ENCODE results near the gene OTULINL. TPM values are rescaled to one million over a fixed set of nuclear protein-coding genes. Genes with fewer than 3 reads are reported as not detected.

The OTULINL gene
- polyA plus RNA-seq, 1 experiment = 2.6 TPM

DNA sequence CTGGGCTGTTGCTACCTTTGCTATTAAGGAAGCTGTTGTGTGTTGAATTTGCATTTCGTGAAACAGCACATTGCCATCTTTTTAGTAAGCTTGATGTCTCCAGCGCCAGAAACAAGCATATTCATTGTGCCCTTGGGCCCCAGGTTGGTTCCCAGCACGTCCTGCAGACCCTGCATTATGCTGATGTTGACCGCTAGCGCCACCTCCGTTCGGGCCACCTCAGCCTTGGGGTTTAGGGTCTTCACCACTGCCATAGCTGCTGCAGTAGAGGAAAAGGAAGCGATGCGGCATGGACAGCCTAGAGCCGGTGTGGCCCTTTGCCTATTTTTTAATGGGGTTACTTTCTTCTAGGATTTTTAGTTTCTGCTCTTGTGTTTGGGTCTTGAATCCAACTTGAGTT lies 59.2 kb downstream of the OTULINL start:
- no peak for DNase-seq (ENCODE audit: low read depth)
- no peaks in the 10 kb centered on the region for H3K36me3 ChIP-seq (ENCODE audit: control insufficient read depth, insufficient read depth, low read length)
- H3K4me3 ChIP-seq (ENCODE audit: low read depth, low read length) = no peak overlapping the region
- H3K27me3 ChIP-seq (ENCODE audit: control insufficient read depth, insufficient read depth, low read length) = peaks cover 9% of the 10 kb centered on the region
- POLR2A ChIA-PET = interaction anchor here (0.6 kb wide), 1 partner anchor 654 kb away, joined by 5 read pairs; no protein-coding TSS in a partner anchor
- TF ChIP-seq, protein P1, sequence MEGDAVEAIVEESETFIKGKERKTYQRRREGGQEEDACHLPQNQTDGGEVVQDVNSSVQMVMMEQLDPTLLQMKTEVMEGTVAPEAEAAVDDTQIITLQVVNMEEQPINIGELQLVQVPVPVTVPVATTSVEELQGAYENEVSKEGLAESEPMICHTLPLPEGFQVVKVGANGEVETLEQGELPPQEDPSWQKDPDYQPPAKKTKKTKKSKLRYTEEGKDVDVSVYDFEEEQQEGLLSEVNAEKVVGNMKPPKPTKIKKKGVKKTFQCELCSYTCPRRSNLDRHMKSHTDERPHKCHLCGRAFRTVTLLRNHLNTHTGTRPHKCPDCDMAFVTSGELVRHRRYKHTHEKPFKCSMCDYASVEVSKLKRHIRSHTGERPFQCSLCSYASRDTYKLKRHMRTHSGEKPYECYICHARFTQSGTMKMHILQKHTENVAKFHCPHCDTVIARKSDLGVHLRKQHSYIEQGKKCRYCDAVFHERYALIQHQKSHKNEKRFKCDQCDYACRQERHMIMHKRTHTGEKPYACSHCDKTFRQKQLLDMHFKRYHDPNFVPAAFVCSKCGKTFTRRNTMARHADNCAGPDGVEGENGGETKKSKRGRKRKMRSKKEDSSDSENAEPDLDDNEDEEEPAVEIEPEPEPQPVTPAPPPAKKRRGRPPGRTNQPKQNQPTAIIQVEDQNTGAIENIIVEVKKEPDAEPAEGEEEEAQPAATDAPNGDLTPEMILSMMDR (IDR thresholded peaks at IDR 0.05; ENCODE audit: insufficient read depth, low read depth, low read length) = no peak
- CTCF ChIA-PET = interaction anchor here (1.0 to 2.8 kb wide), 4 partner anchors 8 to 664 kb away, joined by 3 to 19 read pairs (median 3); no protein-coding TSS in a partner anchor

DNA sequence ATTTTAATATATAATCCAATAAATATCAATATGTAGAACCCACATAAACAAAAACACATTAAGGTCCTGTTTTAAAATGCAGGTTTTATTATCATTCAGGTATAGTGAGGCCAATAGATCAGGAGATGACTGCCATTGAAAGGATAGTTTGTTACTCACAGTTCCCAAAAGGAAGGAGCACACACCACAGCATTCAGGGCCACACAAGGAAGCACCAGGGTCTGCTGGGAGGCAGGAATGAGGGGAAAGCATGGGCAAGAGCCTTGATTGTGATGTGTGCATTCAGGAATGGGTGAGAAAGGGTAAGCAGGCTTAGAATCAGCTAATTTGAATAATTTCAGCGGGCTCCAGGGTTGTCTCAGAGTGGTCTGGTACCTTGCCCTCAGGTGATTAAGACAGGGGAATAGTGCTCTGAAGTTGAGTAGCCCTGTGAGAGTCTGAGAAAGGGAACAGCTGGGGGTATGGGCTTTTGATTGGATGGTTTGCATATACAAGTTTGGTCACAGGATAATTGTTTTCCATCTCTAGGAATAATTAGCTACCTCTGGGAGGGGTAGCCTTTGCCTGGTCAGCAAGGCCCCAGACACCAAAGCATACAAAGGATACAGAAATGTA lies 63.1 kb downstream of the OTULINL start:
- DNase-seq (ENCODE audit: low read depth) = no peak
- H3K36me3 ChIP-seq (ENCODE audit: control insufficient read depth, insufficient read depth, low read length) = no peaks in the 10 kb centered on the region
- TF ChIP-seq, protein P1 (IDR thresholded peaks at IDR 0.05; ENCODE audit: insufficient read depth, low read depth, low read length) = no peak
- no peak overlapping the region for H3K4me3 ChIP-seq (ENCODE audit: low read depth, low read length)
- POLR2A ChIA-PET = interaction anchor here (0.6 kb wide), 1 partner anchor 277 kb away, joined by 3 read pairs; no protein-coding TSS in a partner anchor
- CTCF ChIA-PET = interaction anchor here (0.6 to 1.9 kb wide), 3 partner anchors 230 to 667 kb away, joined by 3 to 5 read pairs (median 4); no protein-coding TSS in a partner anchor
- peaks cover 12% of the 10 kb centered on the region for H3K27me3 ChIP-seq (ENCODE audit: control insufficient read depth, insufficient read depth, low read length)

DNA sequence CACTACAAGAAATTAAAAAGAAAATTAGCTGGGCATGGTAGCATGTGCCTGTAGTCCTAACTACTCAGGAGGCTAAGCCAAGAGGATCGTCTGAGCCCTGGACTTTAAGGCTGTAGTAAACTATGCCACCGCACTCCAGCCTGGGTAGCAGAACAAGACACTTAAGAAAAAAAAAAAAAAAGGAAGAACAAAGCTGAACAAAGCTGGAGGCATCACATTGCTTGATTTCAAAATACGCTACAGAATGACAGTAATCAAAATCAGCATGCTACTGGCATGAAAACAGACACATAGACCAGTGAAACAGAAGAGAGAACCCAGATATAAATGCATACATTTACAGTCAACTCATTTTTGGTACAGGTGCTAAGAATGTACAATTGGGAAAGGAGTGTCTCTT lies 68.5 kb downstream of the OTULINL start:
- Histone ChIP-seq H3K4me3 (ENCODE audit: low read depth, low read length) (no peak overlapping the region), H3K36me3 (ENCODE audit: control insufficient read depth, insufficient read depth, low read length) (no peaks in the 10 kb centered on the region), H3K27me3 (ENCODE audit: control insufficient read depth, insufficient read depth, low read length) (peaks cover 5% of the 10 kb centered on the region)
- CTCF ChIA-PET = interaction anchor here (0.6 to 3.6 kb wide), 6 partner anchors 10 to 673 kb away, joined by 3 to 41 read pairs (median 4); no protein-coding TSS in a partner anchor
- no peak for DNase-seq (ENCODE audit: low read depth)
- POLR2A ChIA-PET = no interaction called here
- TF ChIP-seq, protein P1 (IDR thresholded peaks at IDR 0.05; ENCODE audit: insufficient read depth, low read depth, low read length) = no peak

DNA sequence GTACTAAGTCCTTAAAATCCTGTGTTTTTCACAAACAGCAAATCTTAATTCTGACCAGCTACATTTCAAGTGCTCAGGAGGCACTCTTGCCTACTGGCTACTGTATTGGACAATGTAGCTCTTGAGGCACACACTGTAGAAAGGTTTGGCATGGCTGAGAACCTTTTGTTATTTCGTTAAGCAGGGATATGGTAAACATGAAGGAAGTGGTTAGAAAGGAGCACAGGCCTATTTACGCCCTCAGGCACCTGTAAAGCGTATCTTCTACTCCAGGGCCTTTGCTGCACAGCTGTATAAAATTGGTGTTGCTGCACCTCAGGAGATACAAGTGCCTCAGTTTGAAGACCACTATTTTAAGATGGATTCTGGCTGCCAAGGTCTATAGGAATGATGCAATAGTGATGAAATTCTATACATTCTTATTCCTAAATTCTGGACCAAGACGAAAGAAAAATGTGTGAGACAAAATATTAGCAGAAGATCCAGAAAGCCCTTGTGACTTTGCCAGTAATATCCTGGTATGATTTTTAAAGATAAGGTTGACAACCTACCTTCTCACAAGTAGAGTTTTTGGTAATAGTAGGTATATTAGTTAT lies 73.7 kb downstream of the OTULINL start:
- H3K4me3 ChIP-seq (ENCODE audit: low read depth, low read length) = no peak overlapping the region
- POLR2A ChIA-PET = no interaction called here
- DNase-seq (ENCODE audit: low read depth) = no peak
- CTCF ChIA-PET = interaction anchor here (0.9 kb wide), 1 partner anchor 256 kb away, joined by 3 read pairs; no protein-coding TSS in a partner anchor
- TF ChIP-seq, protein P1 (IDR thresholded peaks at IDR 0.05; ENCODE audit: insufficient read depth, low read depth, low read length) = no peak
- peaks cover 2% of the 10 kb centered on the region for H3K27me3 ChIP-seq (ENCODE audit: control insufficient read depth, insufficient read depth, low read length)
- H3K36me3 ChIP-seq (ENCODE audit: control insufficient read depth, insufficient read depth, low read length) = no peaks in the 10 kb centered on the region

DNA sequence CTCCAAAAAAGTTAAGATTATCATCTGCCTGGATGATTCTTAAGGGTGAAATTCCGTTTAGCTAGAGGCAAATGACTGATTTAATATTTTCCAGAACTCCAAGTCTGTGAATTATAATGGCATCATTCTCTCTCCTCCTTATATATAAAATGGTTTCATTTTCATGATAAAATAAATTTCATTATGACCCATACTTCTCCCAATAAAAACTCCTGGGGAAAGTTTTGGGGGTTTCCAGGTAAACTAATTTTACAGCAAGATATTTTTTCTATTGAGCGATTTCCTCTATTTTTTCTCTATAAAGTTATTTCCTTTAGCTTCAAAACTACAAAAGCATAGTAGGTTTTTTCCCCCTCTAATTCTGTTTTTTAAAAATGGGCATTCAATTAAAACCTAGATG lies 75.3 kb downstream of the OTULINL start:
- no peak for DNase-seq (ENCODE audit: low read depth)
- Histone ChIP-seq H3K36me3 (ENCODE audit: control insufficient read depth, insufficient read depth, low read length) (no peaks in the 10 kb centered on the region), H3K27me3 (ENCODE audit: control insufficient read depth, insufficient read depth, low read length) (peaks cover 2% of the 10 kb centered on the region), H3K4me3 (ENCODE audit: low read depth, low read length) (no peak overlapping the region)
- TF ChIP-seq, protein P1 (IDR thresholded peaks at IDR 0.05; ENCODE audit: insufficient read depth, low read depth, low read length) = no peak
- POLR2A ChIA-PET = no interaction called here
- CTCF ChIA-PET = interaction anchor here (1.0 to 3.0 kb wide), 2 partner anchors 9 to 17 kb away, joined by 3 to 17 read pairs; no protein-coding TSS in a partner anchor

Data from BJ (cell line).